ENCODE results near the gene WSB1.
A peak's percentile ranks its signal among the peaks of the same experiment; 100 is the strongest.
"Not testable (repeated sequence)": the region's sequence is repeated elsewhere in the genome, so short reads cannot be mapped to it uniquely, and the experiment has no call there.

The WSB1 gene
- total RNA-seq, result 132 to 508 (median 261) reads per million in 18 experiments

GRCh38 chr17:27293898-27294688 is at the start of gene WSB1:
TSS of gene WSB1 (plus strand) at chr17:27294114. CDS start at chr17:27294396, 282 bp downstream.
- peak; percentile 95 for DNase-seq

GRCh38 chr17:27244491-27245223 is 49.3 kb upstream of the WSB1 start:
- peak; percentile 96 to 100 for DNase-seq

- DNase-seq, result peak; percentile 85 to 89
These were observed 48.7 kb upstream of the WSB1 start for GRCh38 chr17:27245230-27245696.

- no peak for DNase-seq
These were observed 47.4 kb upstream of the WSB1 start for GRCh38 chr17:27246537-27246936.

- DNase-seq, result peak; percentile 72 to 75
These were observed 46.6 kb upstream of the WSB1 start for GRCh38 chr17:27247071-27247957.

- DNase-seq, result no peak
These were observed 46.0 kb upstream of the WSB1 start for GRCh38 chr17:27247958-27248342.

GRCh38 chr17:27250791-27251190 is 43.1 kb upstream of the WSB1 start:
- DNase-seq, result not testable (repeated sequence)

GRCh38 chr17:27254802-27255201 is 39.1 kb upstream of the WSB1 start:
- DNase-seq, result not testable (repeated sequence)

GRCh38 chr17:27256225-27257030 is 37.5 kb upstream of the WSB1 start:
- no peak for DNase-seq

GRCh38 chr17:27257031-27257357 is 36.9 kb upstream of the WSB1 start:
- DNase-seq, result no peak

GRCh38 chr17:27259356-27259755 is 34.6 kb upstream of the WSB1 start:
- DNase-seq, result no peak

- DNase-seq, result no peak
These were observed 30.5 kb upstream of the WSB1 start for GRCh38 chr17:27263386-27263785.

- DNase-seq, result peak; percentile 63 to 82
These were observed 29.7 kb upstream of the WSB1 start for GRCh38 chr17:27264068-27264812.

GRCh38 chr17:27265333-27265732 is 28.6 kb upstream of the WSB1 start:
- no peak for DNase-seq

- no peak for DNase-seq
These were observed 27.7 kb upstream of the WSB1 start for GRCh38 chr17:27266228-27266627.

GRCh38 chr17:27268394-27269085 is 25.4 kb upstream of the WSB1 start:
- DNase-seq, result no peak

GRCh38 chr17:27269201-27269600 is 24.7 kb upstream of the WSB1 start:
- no peak for DNase-seq

GRCh38 chr17:27269974-27270373 is 23.9 kb upstream of the WSB1 start:
- DNase-seq, result no peak

GRCh38 chr17:27276653-27277156 is 17.2 kb upstream of the WSB1 start:
- no peak for DNase-seq

- not testable (repeated sequence) for DNase-seq
These were observed 14.8 kb upstream of the WSB1 start for GRCh38 chr17:27279132-27279531.

Data from inflammatory macrophage (primary cell).